Spleen (tissue), 7 donors: ENCODE data around the gene FMNL3.

Source experiments
- POLR2A ChIP-seq, 3 donors: fragments of 450-650 bp; IDR thresholded peaks; one replicate each; pipeline ENCODE4 v1.5.1; 2017; ENCODE audit warnings: antibody characterized with exemption in 3 of 3, mild to moderate bottlenecking in 1 of 3
- POLR2AphosphoS5 ChIP-seq, 3 donors: sonication (generic); formaldehyde crosslinking; IDR thresholded peaks; one replicate each; pipeline ENCODE4 v1.5.1; 2017; ENCODE audit warnings: antibody characterized with exemption in 3 of 3
- TF ChIP-seq, protein P1 (sequence below), 11 experiments: fragments of 200-600 bp in 7 of 11; fragments of 450-650 bp in 4 of 11; sonication (generic) in 4 of 11; IDR thresholded peaks in 8 of 11; conservative IDR thresholded peaks in 3 of 11; 1 replicate in 7 of 11; 2 replicates in 4 of 11; pipeline versions ENCODE4 v1.4.0 to v1.8.0; 2016 to 2021; ENCODE audit warnings: antibody characterized with exemption in 11 of 11, inconsistent platforms in 4 of 11, mild to moderate bottlenecking in 1 of 11
- donor health status: DM: no; HTN: no; CAD: no; lungs with moderate emphysema.
- donor health status: DM: no; HTN: no; CAD: no.
- donor health status: DM: no; HTN: no; CAD: no.

DNA sequence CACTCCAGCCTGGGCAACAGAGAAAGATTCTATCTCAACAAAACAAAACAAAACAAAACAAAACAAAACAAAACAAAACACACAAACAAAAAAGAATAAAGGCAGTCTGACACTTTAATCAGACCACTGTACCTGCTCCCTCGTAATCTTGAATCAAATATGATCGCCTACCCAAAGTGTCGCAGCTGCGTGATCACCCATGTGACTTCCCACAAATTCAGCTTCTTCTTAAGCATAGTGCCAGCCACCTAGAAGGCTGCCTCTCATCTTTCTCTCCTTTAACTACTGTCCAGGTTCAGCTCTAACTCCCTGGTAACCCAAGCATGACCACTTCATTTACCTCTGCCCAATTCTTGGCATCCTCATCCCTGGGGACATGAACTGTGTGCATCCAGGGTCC lies 37.4 kb downstream of the FMNL3 start:
- TF ChIP-seq POLR2A (IDR thresholded peaks at IDR 0.05) (no peak), POLR2AphosphoS5 (IDR thresholded peaks at IDR 0.05) (no peak)
- TF ChIP-seq, protein P1, sequence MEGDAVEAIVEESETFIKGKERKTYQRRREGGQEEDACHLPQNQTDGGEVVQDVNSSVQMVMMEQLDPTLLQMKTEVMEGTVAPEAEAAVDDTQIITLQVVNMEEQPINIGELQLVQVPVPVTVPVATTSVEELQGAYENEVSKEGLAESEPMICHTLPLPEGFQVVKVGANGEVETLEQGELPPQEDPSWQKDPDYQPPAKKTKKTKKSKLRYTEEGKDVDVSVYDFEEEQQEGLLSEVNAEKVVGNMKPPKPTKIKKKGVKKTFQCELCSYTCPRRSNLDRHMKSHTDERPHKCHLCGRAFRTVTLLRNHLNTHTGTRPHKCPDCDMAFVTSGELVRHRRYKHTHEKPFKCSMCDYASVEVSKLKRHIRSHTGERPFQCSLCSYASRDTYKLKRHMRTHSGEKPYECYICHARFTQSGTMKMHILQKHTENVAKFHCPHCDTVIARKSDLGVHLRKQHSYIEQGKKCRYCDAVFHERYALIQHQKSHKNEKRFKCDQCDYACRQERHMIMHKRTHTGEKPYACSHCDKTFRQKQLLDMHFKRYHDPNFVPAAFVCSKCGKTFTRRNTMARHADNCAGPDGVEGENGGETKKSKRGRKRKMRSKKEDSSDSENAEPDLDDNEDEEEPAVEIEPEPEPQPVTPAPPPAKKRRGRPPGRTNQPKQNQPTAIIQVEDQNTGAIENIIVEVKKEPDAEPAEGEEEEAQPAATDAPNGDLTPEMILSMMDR (IDR thresholded peaks at IDR 0.05 in 8 of 11, conservative IDR thresholded peaks at IDR 0.05 in 3 of 11): no peak
